Measurements from ENCODE around the gene CDH13. TPM values are rescaled to one million over a fixed set of nuclear protein-coding genes. Genes with fewer than 3 reads are reported as not detected.

Gene CDH13
- total RNA-seq, 1 donor from 2014 or later = 161 TPM

GRCh38 chr16:83725313-83725712, 1098.5 kb downstream of the CDH13 start:
- H3K27ac ChIP-seq (replicated peaks) = no peak overlapping the region
- intact Hi-C loops (cut with micrococcal nuclease) = no loop called here
- no peak overlapping the region for H3K4me3 ChIP-seq
- H3K27me3 ChIP-seq (ENCODE audit: low read depth) = no peaks in the 10 kb centered on the region
- peaks cover 5% of the 10 kb centered on the region for H3K9me3 ChIP-seq (replicated peaks)
- no peaks in the 10 kb centered on the region for H3K4me1 ChIP-seq
- no peak for TF ChIP-seq CTCF (IDR thresholded peaks at IDR 0.05; ENCODE audit: borderline replicate concordance)
- H3K36me3 ChIP-seq = no peaks in the 10 kb centered on the region
- no peak for DNase-seq

- TF ChIP-seq CTCF (IDR thresholded peaks at IDR 0.05; ENCODE audit: borderline replicate concordance) = no peak
- Histone ChIP-seq H3K9me3 (replicated peaks) (peaks cover 5% of the 10 kb centered on the region), H3K36me3 (no peaks in the 10 kb centered on the region), H3K4me3 (no peak overlapping the region), H3K4me1 (no peaks in the 10 kb centered on the region), H3K27me3 (ENCODE audit: low read depth) (no peaks in the 10 kb centered on the region), H3K27ac (replicated peaks) (no peak overlapping the region)
- DNase-seq = no peak
- intact Hi-C loops (cut with micrococcal nuclease) = no loop called here
These were observed 1100.2 kb downstream of the CDH13 start for GRCh38 chr16:83727018-83727417.

- DNase-seq = no peak
- no peak overlapping the region for H3K4me3 ChIP-seq
- peaks cover 5% of the 10 kb centered on the region for H3K9me3 ChIP-seq (replicated peaks)
- no peaks in the 10 kb centered on the region for H3K36me3 ChIP-seq
- no peak overlapping the region for H3K27ac ChIP-seq (replicated peaks)
- intact Hi-C loops (cut with micrococcal nuclease) = no loop called here
- no peaks in the 10 kb centered on the region for H3K4me1 ChIP-seq
- TF ChIP-seq CTCF (IDR thresholded peaks at IDR 0.05; ENCODE audit: borderline replicate concordance) = no peak
- H3K27me3 ChIP-seq (ENCODE audit: low read depth) = no peaks in the 10 kb centered on the region
These were observed 1101.1 kb downstream of the CDH13 start for GRCh38 chr16:83727751-83728352.

GRCh38 chr16:83728492-83728891, 1101.7 kb downstream of the CDH13 start:
- no peaks in the 10 kb centered on the region for H3K27me3 ChIP-seq (ENCODE audit: low read depth)
- peaks cover 5% of the 10 kb centered on the region for H3K9me3 ChIP-seq (replicated peaks)
- no peak overlapping the region for H3K4me3 ChIP-seq
- no peak for DNase-seq
- intact Hi-C loops (cut with micrococcal nuclease) = no loop called here
- H3K27ac ChIP-seq (replicated peaks) = no peak overlapping the region
- H3K4me1 ChIP-seq = no peaks in the 10 kb centered on the region
- no peak for TF ChIP-seq CTCF (IDR thresholded peaks at IDR 0.05; ENCODE audit: borderline replicate concordance)
- H3K36me3 ChIP-seq = no peaks in the 10 kb centered on the region

- H3K4me1 ChIP-seq = no peaks in the 10 kb centered on the region
- no peak for DNase-seq
- H3K4me3 ChIP-seq = no peak overlapping the region
- no peak overlapping the region for H3K27ac ChIP-seq (replicated peaks)
- no peak for TF ChIP-seq CTCF (IDR thresholded peaks at IDR 0.05; ENCODE audit: borderline replicate concordance)
- no peaks in the 10 kb centered on the region for H3K27me3 ChIP-seq (ENCODE audit: low read depth)
- H3K9me3 ChIP-seq (replicated peaks) = peaks cover 21% of the 10 kb centered on the region
- intact Hi-C loops (cut with micrococcal nuclease) = no loop called here
- no peaks in the 10 kb centered on the region for H3K36me3 ChIP-seq
These were observed 1104.0 kb downstream of the CDH13 start for GRCh38 chr16:83730812-83731211.

Measured in left ventricle myocardium inferior (tissue), 1 donor.